ENCODE data around the gene DERA.

DERA gene

GRCh38 chr12:15982471-15982870, 71.3 kb downstream of the DERA start:
- ChIA-PET POLR2A (no interaction called here), CTCF (interaction anchor here (0.6 to 1.1 kb wide), 7 partner anchors 10 to 1481 kb away, joined by 3 to 5 read pairs (median 3); no protein-coding TSS in a partner anchor)
- H3K9me3 ChIP-seq (ENCODE audit: control insufficient read depth, insufficient read depth, low read depth, low read length), result no peaks in the 10 kb centered on the region
- no peak overlapping the region for H3K27ac ChIP-seq (ENCODE audit: extremely low read depth, low read depth, low read length)
- peaks cover 0 to 14% of the 10 kb centered on the region in 2 experiments; a peak in 2 of 3 replicates for H3K36me3 ChIP-seq (ENCODE audit: control insufficient read depth in 2 of 2, insufficient read depth in 1 of 2, low read length in 2 of 2)
- H3K4me3 ChIP-seq (ENCODE audit: low read depth, low read length), result no peak overlapping the region
- TF ChIP-seq CTCF (tag by site-specific recombination; IDR thresholded peaks at IDR 0.05), result 0 out of 2 replicates have a peak, but pooled peaks have one; percentile 15
- no peak for TF ChIP-seq ZNF600 (tag by site-specific recombination; IDR thresholded peaks at IDR 0.05)
- no peak for TF ChIP-seq KLF16 (tag by site-specific recombination; IDR thresholded peaks at IDR 0.05)
- peak; percentile 46 for TF ChIP-seq ZNF654 (tag by site-specific recombination; IDR thresholded peaks at IDR 0.05; ENCODE audit: low read depth)
- H3K4me1 ChIP-seq (ENCODE audit: control insufficient read depth, insufficient read depth, low read length), result peaks cover 9% of the 10 kb centered on the region; the same call in 1 of the 2 replicates

GRCh38 chr12:15982921-15983320, 71.8 kb downstream of the DERA start:
- Histone ChIP-seq H3K9me3 (ENCODE audit: control insufficient read depth, insufficient read depth, low read depth, low read length) (no peaks in the 10 kb centered on the region), H3K4me1 (ENCODE audit: control insufficient read depth, insufficient read depth, low read length) (peaks cover 9% of the 10 kb centered on the region; the same call in 1 of the 2 replicates), H3K27ac (ENCODE audit: extremely low read depth, low read depth, low read length) (no peak overlapping the region), H3K36me3 (ENCODE audit: control insufficient read depth in 2 of 2, insufficient read depth in 1 of 2, low read length in 2 of 2) (peaks cover 0 to 18% of the 10 kb centered on the region in 2 experiments; a peak in 2 of 3 replicates), H3K4me3 (ENCODE audit: low read depth, low read length) (no peak overlapping the region)
- ChIA-PET CTCF (interaction anchor here (0.6 to 1.1 kb wide), 5 partner anchors 10 to 76 kb away, joined by 3 to 5 read pairs (median 3); no protein-coding TSS in a partner anchor), POLR2A (no interaction called here)
- TF ChIP-seq INSM2 (tag by site-specific recombination; IDR thresholded peaks at IDR 0.05), result no peak
- no peak for TF ChIP-seq ZNF24 (tag by site-specific recombination; IDR thresholded peaks at IDR 0.05)
- TF ChIP-seq ZSCAN16 (tag by site-specific recombination; IDR thresholded peaks at IDR 0.05), result no peak
- no peak for TF ChIP-seq ZNF223 (tag by site-specific recombination; IDR thresholded peaks at IDR 0.05)
- no peak for TF ChIP-seq SP3 (tag by site-specific recombination; IDR thresholded peaks at IDR 0.05)
- no peak for TF ChIP-seq PBX3 (CRISPR knock-in tag; IDR thresholded peaks at IDR 0.05)
- TF ChIP-seq ZNF529 (tag by site-specific recombination; IDR thresholded peaks at IDR 0.05; ENCODE audit: insufficient replicate concordance), result no peak
- no peak for TF ChIP-seq ZNF791 (tag by site-specific recombination; IDR thresholded peaks at IDR 0.05)
- no peak for TF ChIP-seq SALL2 (tag by site-specific recombination; IDR thresholded peaks at IDR 0.05; ENCODE audit: borderline replicate concordance)
- no peak for TF ChIP-seq HOXD13 (CRISPR knock-in tag; IDR thresholded peaks at IDR 0.05; ENCODE audit: borderline replicate concordance)
- no peak for TF ChIP-seq ZBTB7A (tag by site-specific recombination; IDR thresholded peaks at IDR 0.05; ENCODE audit: low read depth)
- no peak for TF ChIP-seq ZNF555 (tag by site-specific recombination; conservative IDR thresholded peaks at IDR 0.05)
- no peak for TF ChIP-seq KLF17 (tag by site-specific recombination; IDR thresholded peaks at IDR 0.05)
- no peak for TF ChIP-seq ZNF423 (tag by site-specific recombination; IDR thresholded peaks at IDR 0.05)
- TF ChIP-seq ZNF48 (tag by site-specific recombination; IDR thresholded peaks at IDR 0.05), result no peak
- no peak for TF ChIP-seq ZNF121 (tag by site-specific recombination; IDR thresholded peaks at IDR 0.05)
- no peak for TF ChIP-seq ZNF654 (tag by site-specific recombination; IDR thresholded peaks at IDR 0.05; ENCODE audit: low read depth)
- TF ChIP-seq HOXC10 (CRISPR knock-in tag; IDR thresholded peaks at IDR 0.05), result no peak

Measured in HEK293 (cell line).